IMR-90 (cell line): Measurements from ENCODE around the gene KDM4B.

Experiments
- BHLHE40 ChIP-seq: fragments of 150-350 bp; IDR thresholded peaks from 2 replicates; pipeline ENCODE4 v1.6.1; 2016; ENCODE audit warnings: mild to moderate bottlenecking, low read depth, low read length
- CTCF ChIP-seq: conservative IDR thresholded peaks from 2 replicates; pipeline ENCODE4 v1.5.1; 2012; ENCODE audit warnings: mild to moderate bottlenecking, low read depth, low read length, improper control_type of control experiment
- ELK1 ChIP-seq: fragments of 150-350 bp; IDR thresholded peaks from 2 replicates; pipeline ENCODE4 v1.6.1; 2016; ENCODE audit warnings: low read depth, mild to moderate bottlenecking, low read length, moderate library complexity, borderline replicate concordance
- FOS ChIP-seq: fragments of 150-350 bp; IDR thresholded peaks from 2 replicates; pipeline ENCODE4 v1.6.1; 2016; ENCODE audit warnings: low read depth, low read length
- MAFK ChIP-seq: IDR thresholded peaks from 2 replicates; pipeline ENCODE4 v1.6.1; 2012; ENCODE audit warnings: low read depth, low read length, improper control_type of control experiment
- MAZ ChIP-seq: IDR thresholded peaks from 2 replicates; pipeline ENCODE4 v1.6.1; 2012; ENCODE audit warnings: low read depth, mild to moderate bottlenecking, low read length, improper control_type of control experiment, moderate library complexity, borderline replicate concordance
- MXI1 ChIP-seq: IDR thresholded peaks from 2 replicates; pipeline ENCODE4 v1.6.1; 2012; ENCODE audit warnings: low read depth, mild to moderate bottlenecking, low read length, moderate library complexity, borderline replicate concordance
- POLR2A ChIP-seq: IDR thresholded peaks from 2 replicates; pipeline ENCODE4 v1.6.1; 2012; ENCODE audit warnings: mild to moderate bottlenecking, low read depth, low read length
- RAD21 ChIP-seq: IDR thresholded peaks from 2 replicates; pipeline ENCODE4 v1.6.1; 2012; ENCODE audit warnings: low read length, improper control_type of control experiment
- RCOR1 ChIP-seq: IDR thresholded peaks from 2 replicates; pipeline ENCODE4 v1.6.1; 2012; ENCODE audit warnings: mild to moderate bottlenecking, low read length, improper control_type of control experiment; ENCODE audit not compliant: insufficient replicate concordance
- RFX5 ChIP-seq: IDR thresholded peaks from 2 replicates; pipeline ENCODE4 v1.8.0; 2012; ENCODE audit warnings: low read depth, mild to moderate bottlenecking, low read length, moderate library complexity
- SMC3 ChIP-seq: fragments of 150-350 bp; IDR thresholded peaks from 2 replicates; pipeline ENCODE4 v1.6.1; 2016; ENCODE audit warnings: low read depth, mild to moderate bottlenecking, antibody characterized with exemption, low read length, moderate library complexity
- USF2 ChIP-seq: fragments of 150-350 bp; IDR thresholded peaks from 2 replicates; pipeline ENCODE4 v1.6.1; 2017; ENCODE audit warnings: mild to moderate bottlenecking, antibody characterized with exemption, low read length, low read depth

- TF ChIP-seq BHLHE40: no peak
- TF ChIP-seq CTCF: no peak
- no peak for TF ChIP-seq MXI1
- no peak for TF ChIP-seq RCOR1
- no peak for TF ChIP-seq USF2
- TF ChIP-seq POLR2A: no peak
- no peak for TF ChIP-seq FOS
- no peak for TF ChIP-seq SMC3
- TF ChIP-seq RAD21: no peak
- no peak for TF ChIP-seq RFX5
- no peak for TF ChIP-seq MAZ
- TF ChIP-seq ELK1: no peak
- no peak for TF ChIP-seq MAFK
Measured at GRCh38 chr19:5055457-5055776, 86.5 kb downstream of the KDM4B start.
